SK-N-SH (cell line): ENCODE measurements around the gene THAP7.

Experiments used
- MXI1 ChIP-seq: IDR thresholded peaks from 2 replicates; pipeline ENCODE4 v1.6.1; 2012; ENCODE audit warnings: mild to moderate bottlenecking, low read depth, low read length, improper control_type of control experiment
- RXRA ChIP-seq: IDR thresholded peaks from 2 replicates; pipeline ENCODE4 v1.4.0; 2012; ENCODE audit warnings: low read depth, mild to moderate bottlenecking, borderline replicate concordance
- YY1 ChIP-seq: IDR thresholded peaks from 2 replicates; pipeline ENCODE4 v1.4.0; 2012; ENCODE audit warnings: low read depth, mild to moderate bottlenecking

GRCh38 chr22:21022955-21023614 lies 21.2 kb upstream of the THAP7 start:
- TF ChIP-seq YY1, result no peak
- TF ChIP-seq MXI1, result no peak
- TF ChIP-seq RXRA, result no peak
